Measurements from ENCODE around the gene ARHGAP44. TPM values are rescaled to one million over a fixed set of nuclear protein-coding genes. Genes with fewer than 3 reads are reported as not detected.

ARHGAP44 gene
- total and polyA plus RNA-seq, 2 of the 13 experiments (the other 11 are each of a cell fraction or from before 2014, with no cell fraction given): 0.79 to 3.1 TPM

DNA sequence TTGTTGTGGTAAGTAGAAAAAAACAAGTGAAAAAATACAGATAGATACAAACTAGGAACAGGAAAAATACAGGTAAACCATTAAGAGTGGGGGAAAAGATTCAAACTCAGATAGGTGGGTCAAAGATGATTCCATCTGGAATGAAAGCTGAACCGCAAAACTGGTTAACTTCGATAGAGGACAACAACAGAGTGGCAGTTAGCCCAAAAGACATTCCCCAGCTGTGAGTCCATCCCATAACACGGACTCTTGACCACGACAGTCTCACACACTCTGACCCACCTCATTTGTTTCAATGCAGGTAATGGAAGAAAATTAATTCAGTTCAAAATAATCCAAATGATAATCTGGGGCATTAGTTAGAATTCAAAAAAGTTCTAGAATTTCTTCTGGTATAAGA, 215.0 kb downstream of the ARHGAP44 start (continued):
- TF ChIP-seq, protein P1, sequence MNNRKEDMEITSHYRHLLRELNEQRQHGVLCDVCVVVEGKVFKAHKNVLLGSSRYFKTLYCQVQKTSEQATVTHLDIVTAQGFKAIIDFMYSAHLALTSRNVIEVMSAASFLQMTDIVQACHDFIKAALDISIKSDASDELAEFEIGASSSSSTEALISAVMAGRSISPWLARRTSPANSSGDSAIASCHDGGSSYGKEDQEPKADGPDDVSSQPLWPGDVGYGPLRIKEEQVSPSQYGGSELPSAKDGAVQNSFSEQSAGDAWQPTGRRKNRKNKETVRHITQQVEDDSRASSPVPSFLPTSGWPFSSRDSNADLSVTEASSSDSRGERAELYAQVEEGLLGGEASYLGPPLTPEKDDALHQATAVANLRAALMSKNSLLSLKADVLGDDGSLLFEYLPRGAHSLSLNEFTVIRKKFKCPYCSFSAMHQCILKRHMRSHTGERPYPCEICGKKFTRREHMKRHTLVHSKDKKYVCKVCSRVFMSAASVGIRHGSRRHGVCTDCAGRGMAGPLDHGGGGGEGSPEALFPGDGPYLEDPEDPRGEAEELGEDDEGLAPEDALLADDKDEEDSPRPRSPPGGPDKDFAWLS (CRISPR knock-in tag; IDR thresholded peaks at IDR 0.05; ENCODE audit: borderline replicate concordance): no peak
- TF ChIP-seq ZSCAN12 (CRISPR knock-in tag; IDR thresholded peaks at IDR 0.05): no peak
- TF ChIP-seq, protein P2, sequence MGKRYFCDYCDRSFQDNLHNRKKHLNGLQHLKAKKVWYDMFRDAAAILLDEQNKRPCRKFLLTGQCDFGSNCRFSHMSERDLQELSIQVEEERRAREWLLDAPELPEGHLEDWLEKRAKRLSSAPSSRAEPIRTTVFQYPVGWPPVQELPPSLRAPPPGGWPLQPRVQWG (CRISPR knock-in tag; IDR thresholded peaks at IDR 0.05; ENCODE audit: borderline replicate concordance, low read depth): no peak
- TF ChIP-seq AKAP8 (CRISPR knock-in tag; IDR thresholded peaks at IDR 0.05): no peak
- TF ChIP-seq GABPA (IDR thresholded peaks at IDR 0.05; ENCODE audit: low read depth, low read length): no peak
- no peak for TF ChIP-seq GABPA (CRISPR knock-in tag; IDR thresholded peaks at IDR 0.05; ENCODE audit: low read depth)
- TF ChIP-seq, protein P3, sequence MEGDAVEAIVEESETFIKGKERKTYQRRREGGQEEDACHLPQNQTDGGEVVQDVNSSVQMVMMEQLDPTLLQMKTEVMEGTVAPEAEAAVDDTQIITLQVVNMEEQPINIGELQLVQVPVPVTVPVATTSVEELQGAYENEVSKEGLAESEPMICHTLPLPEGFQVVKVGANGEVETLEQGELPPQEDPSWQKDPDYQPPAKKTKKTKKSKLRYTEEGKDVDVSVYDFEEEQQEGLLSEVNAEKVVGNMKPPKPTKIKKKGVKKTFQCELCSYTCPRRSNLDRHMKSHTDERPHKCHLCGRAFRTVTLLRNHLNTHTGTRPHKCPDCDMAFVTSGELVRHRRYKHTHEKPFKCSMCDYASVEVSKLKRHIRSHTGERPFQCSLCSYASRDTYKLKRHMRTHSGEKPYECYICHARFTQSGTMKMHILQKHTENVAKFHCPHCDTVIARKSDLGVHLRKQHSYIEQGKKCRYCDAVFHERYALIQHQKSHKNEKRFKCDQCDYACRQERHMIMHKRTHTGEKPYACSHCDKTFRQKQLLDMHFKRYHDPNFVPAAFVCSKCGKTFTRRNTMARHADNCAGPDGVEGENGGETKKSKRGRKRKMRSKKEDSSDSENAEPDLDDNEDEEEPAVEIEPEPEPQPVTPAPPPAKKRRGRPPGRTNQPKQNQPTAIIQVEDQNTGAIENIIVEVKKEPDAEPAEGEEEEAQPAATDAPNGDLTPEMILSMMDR (CRISPR knock-in tag; IDR thresholded peaks at IDR 0.05): no peak

DNA sequence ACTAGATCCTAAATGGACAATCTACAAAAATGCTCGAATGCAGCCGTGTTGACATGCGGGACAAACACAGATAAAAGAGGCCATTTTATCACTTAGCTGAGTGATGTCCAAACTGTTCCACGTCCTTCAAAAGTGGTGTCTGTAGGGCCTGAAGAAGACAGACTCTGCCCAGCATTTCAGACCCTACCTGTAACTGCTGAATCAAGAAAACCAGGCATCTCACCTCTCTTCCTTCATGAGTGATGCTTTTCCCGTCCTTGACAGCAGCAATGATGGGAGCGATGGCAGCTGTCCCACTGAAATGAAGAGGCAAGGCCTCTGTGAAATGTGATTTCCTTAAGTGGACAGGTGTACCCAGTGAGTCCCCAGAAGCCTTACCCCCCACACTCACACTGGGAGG, 216.2 kb downstream of the ARHGAP44 start:
- no peaks in the 10 kb centered on the region for H4K20me1 ChIP-seq (ENCODE audit: insufficient read depth, low read length)
- H3K4me1 ChIP-seq (ENCODE audit: insufficient read depth, low read length): no peaks in the 10 kb centered on the region
- no peak for DNase-seq (ENCODE audit: low spot score)
- H3K27ac ChIP-seq (ENCODE audit: extremely low read length, insufficient read depth, low read length): no peak overlapping the region
- no peak overlapping the region for H3K4me2 ChIP-seq (ENCODE audit: low read depth, low read length)
- TF ChIP-seq MAFK (conservative IDR thresholded peaks at IDR 0.05 in 1 of 2, IDR thresholded peaks at IDR 0.05 in 1 of 2; ENCODE audit: low read length in 2 of 2) (peak in 1 of 2 experiments; percentile 75; a peak in 3 of 4 replicates), ZNF775 (CRISPR knock-in tag; IDR thresholded peaks at IDR 0.05; ENCODE audit: borderline replicate concordance) (no peak), MAFF (IDR thresholded peaks at IDR 0.05; ENCODE audit: low read depth, low read length) (peak; percentile 66)
- POLR2A ChIA-PET: interaction anchor here (2.8 kb wide), 1 partner anchor 12 kb away, joined by 9 read pairs; the partner anchor contains the start of gene ELAC2
- intact Hi-C loops (cut with micrococcal nuclease; ENCODE audit: unreplicated experiment) (no loop called here), in situ Hi-C loops (cut with HindIII; ENCODE audit: extremely low pct_ligation_motif_present, low pct_unique_long_range_greater_than_20kb) (no loop called here)
- no peak for ATAC-seq
- no peak for FAIRE-seq
- H3K9ac ChIP-seq (ENCODE audit: insufficient read depth, low read depth, low read length): no peak overlapping the region
- no peak overlapping the region for H3K4me3 ChIP-seq (replicated peaks in 1 of 3; ENCODE audit: insufficient read depth in 1 of 3, low read depth in 2 of 3, low read length in 3 of 3)
- WGBS (ENCODE audit: low lambda C conversion rate): 95% methylated on average over 6 of the region's 6 CpGs
- H3K9me3 ChIP-seq (ENCODE audit: low read length): no peaks in the 10 kb centered on the region
- no peaks in the 10 kb centered on the region for H3K27me3 ChIP-seq (ENCODE audit: control insufficient read depth in 1 of 2, insufficient read depth in 2 of 2, low read length in 2 of 2)
- peaks cover 31 to 62% of the 10 kb centered on the region in 2 experiments for H3K36me3 ChIP-seq (replicated peaks in 1 of 2; ENCODE audit: control insufficient read depth in 1 of 2, insufficient read depth in 2 of 2, low read length in 2 of 2)
- H3K79me2 ChIP-seq (ENCODE audit: insufficient read depth, low read length): no peaks in the 10 kb centered on the region
- CTCF ChIA-PET (ENCODE audit: low intra/inter-chr PET ratio, low total read pairs): no interaction called here
- H2AFZ ChIP-seq (ENCODE audit: low read length): no peak overlapping the region
- no TSS peak for BruUV-seq (replicated peaks)

Measured in HepG2 (cell line).